IPS-20b (cell line): Measurements from ENCODE around the gene MMP2.

Experiments used
- H3K27ac ChIP-seq: one replicate; pipeline ENCODE4 v1.5.1; 2013; ENCODE audit warnings: low read length
- H3K27me3 ChIP-seq: 2 replicates; pipeline ENCODE4 v1.6.1; 2013; ENCODE audit warnings: mild to moderate bottlenecking, low read length, inconsistent platforms; ENCODE audit not compliant: insufficient read depth
- H3K36me3 ChIP-seq: 2 replicates; pipeline ENCODE4 v1.6.1; 2013; ENCODE audit warnings: low read depth, mild to moderate bottlenecking, inconsistent platforms, low read length, moderate library complexity; ENCODE audit not compliant: insufficient read depth
- H3K4me1 ChIP-seq: 2 replicates; pipeline ENCODE4 v1.6.1; 2013; ENCODE audit warnings: mild to moderate bottlenecking, control low read depth, inconsistent platforms, low read length, moderate library complexity; ENCODE audit not compliant: insufficient read depth
- H3K4me3 ChIP-seq: 2 replicates; pipeline ENCODE4 v1.5.1; 2013; ENCODE audit warnings: mild to moderate bottlenecking, low read length, inconsistent platforms
- H3K9ac ChIP-seq: 2 replicates; pipeline ENCODE4 v1.6.1; 2013; ENCODE audit warnings: low read depth, mild to moderate bottlenecking, inconsistent platforms, low read length, moderate library complexity
- H3K9me3 ChIP-seq: 2 replicates; pipeline ENCODE4 v1.6.1; 2013; ENCODE audit warnings: mild to moderate bottlenecking, low read depth, low read length, inconsistent platforms; ENCODE audit not compliant: insufficient read depth

Gene MMP2

DNA sequence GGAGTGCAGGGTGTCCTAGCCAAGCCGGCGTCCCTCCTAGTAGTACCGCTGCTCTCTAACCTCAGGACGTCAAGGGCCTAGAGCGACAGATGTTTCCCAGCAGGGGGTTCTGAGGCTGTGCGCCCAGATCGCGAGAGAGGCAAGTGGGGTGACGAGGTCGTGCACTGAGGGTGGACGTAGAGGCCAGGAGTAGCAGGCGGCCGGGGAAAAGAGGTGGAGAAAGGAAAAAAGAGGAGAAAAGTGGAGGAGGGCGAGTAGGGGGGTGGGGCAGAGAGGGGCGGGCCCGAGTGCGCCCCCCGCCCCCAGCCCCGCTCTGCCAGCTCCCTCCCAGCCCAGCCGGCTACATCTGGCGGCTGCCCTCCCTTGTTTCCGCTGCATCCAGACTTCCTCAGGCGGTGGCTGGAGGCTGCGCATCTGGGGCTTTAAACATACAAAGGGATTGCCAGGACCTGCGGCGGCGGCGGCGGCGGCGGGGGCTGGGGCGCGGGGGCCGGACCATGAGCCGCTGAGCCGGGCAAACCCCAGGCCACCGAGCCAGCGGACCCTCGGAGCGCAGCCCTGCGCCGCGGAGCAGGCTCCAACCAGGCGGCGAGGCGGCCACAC is at the start of gene MMP2:
TSS of gene MMP2 (plus strand) at position 372 of the 603 bp plus-strand sequence. CDS start 282 bp downstream, outside the sequence.
- no peak within 1 kb of the TSS for H3K27ac ChIP-seq
- peak within 1 kb of the TSS; percentile 78; the same call in 1 of the 2 replicates for H3K9ac ChIP-seq
- peaks cover 13% of the 10 kb centered on the region; the same call in 1 of the 2 replicates for H3K36me3 ChIP-seq
- peaks cover 21% of the 10 kb centered on the region; the same call in 1 of the 2 replicates for H3K4me1 ChIP-seq
- peak within 1 kb of the TSS; percentile 86 for H3K4me3 ChIP-seq
- peaks cover 61% of the 10 kb centered on the region for H3K27me3 ChIP-seq
- no peaks in the 10 kb centered on the region for H3K9me3 ChIP-seq

DNA sequence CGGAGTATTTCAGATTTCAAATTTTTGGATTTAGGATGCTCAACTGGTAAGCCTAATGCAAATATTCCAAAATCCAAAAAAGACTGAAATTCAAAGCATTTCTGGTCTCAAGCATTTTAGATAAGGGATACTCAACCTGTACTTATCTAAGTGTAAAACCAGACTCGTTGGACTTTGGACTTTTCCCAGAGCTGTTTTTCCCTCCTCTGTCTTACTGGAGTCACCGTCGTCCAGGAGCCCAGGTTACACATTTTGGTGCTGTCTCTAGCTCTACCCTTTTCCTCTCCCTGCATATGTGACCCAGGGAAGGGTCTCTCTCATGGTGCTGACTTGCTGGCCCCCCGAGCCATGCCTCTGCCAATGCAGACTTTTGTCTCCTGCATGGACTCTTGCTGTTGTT is 46.0 kb upstream of the MMP2 start:
- H3K27me3 ChIP-seq = no peaks in the 10 kb centered on the region

DNA sequence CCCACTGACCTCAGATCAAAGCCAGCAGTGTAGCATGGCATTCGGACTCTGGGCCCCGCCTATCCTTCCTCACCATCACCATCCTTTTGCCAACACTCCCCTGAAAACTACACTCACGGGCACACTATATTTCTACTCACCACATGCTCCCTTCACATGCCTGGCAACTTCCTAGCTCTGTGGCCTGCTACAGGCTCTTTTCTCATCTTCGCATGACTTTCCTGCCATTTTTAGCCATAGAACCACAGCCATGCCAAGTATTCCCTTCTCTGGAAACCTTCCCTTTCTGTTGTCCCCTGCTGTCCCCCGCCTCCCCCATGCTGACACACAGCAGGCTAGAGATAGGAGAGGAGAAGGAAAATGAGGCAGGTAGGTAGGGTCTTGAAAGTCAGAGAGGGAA is 45.5 kb upstream of the MMP2 start:
- Histone ChIP-seq H3K4me3 (no peak overlapping the region), H3K9ac (no peak overlapping the region), H3K27me3 (no peaks in the 10 kb centered on the region), H3K4me1 (no peaks in the 10 kb centered on the region), H3K36me3 (no peaks in the 10 kb centered on the region), H3K27ac (no peak overlapping the region), H3K9me3 (no peaks in the 10 kb centered on the region)

More for the DNA sequence above, 46.0 kb upstream of the MMP2 start:
- H3K9me3 ChIP-seq = no peaks in the 10 kb centered on the region
- no peak overlapping the region for H3K27ac ChIP-seq
- H3K4me1 ChIP-seq = no peaks in the 10 kb centered on the region
- no peak overlapping the region for H3K4me3 ChIP-seq
- H3K9ac ChIP-seq = no peak overlapping the region
- no peaks in the 10 kb centered on the region for H3K36me3 ChIP-seq

DNA sequence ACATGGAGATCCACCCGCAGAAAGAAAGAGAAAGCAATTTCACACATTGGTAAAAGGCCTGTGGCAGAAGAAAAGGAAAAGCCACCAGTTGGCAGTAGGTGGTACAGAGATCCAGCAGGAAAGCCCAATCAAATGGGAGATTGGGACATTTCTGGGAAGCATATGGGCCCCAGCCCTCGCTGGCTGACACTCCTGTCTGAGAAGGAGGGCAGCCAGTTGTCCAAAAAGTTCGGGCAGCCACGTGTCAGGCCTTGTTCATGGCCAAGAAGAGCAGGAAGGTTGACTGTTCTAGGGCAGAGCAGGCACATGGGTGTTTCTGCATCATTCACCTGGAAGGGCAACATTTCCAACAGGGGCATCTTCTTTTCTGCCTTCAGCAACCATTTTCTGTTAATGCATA is 45.0 kb upstream of the MMP2 start:
- no peaks in the 10 kb centered on the region for H3K4me1 ChIP-seq
- no peaks in the 10 kb centered on the region for H3K9me3 ChIP-seq
- no peaks in the 10 kb centered on the region for H3K36me3 ChIP-seq
- no peak overlapping the region for H3K4me3 ChIP-seq
- no peak overlapping the region for H3K9ac ChIP-seq
- no peak overlapping the region for H3K27ac ChIP-seq
- H3K27me3 ChIP-seq = no peaks in the 10 kb centered on the region

DNA sequence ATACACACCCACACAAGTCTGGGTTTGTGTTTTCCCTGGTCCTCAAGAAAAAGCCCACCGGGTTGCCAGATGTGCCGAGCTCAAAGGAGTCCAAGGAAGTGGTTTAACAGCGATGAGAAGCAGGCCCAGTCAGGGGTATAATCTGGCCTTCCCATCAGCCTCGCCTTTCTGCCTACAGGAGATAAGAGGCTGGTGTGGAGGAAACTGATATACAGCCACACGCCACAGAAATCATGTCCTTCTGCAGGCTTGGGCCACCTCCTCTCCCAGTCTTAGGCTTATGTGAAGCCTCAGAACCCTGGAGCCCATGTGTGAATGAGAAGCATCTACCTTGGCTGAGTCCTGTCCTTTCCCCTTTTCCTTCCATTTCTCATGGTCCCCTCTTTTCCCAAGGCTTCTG is 43.6 kb upstream of the MMP2 start:
- Histone ChIP-seq H3K36me3 (no peaks in the 10 kb centered on the region), H3K27ac (no peak overlapping the region), H3K9me3 (no peaks in the 10 kb centered on the region), H3K27me3 (no peaks in the 10 kb centered on the region), H3K4me3 (no peak overlapping the region), H3K9ac (no peak overlapping the region), H3K4me1 (no peaks in the 10 kb centered on the region)

DNA sequence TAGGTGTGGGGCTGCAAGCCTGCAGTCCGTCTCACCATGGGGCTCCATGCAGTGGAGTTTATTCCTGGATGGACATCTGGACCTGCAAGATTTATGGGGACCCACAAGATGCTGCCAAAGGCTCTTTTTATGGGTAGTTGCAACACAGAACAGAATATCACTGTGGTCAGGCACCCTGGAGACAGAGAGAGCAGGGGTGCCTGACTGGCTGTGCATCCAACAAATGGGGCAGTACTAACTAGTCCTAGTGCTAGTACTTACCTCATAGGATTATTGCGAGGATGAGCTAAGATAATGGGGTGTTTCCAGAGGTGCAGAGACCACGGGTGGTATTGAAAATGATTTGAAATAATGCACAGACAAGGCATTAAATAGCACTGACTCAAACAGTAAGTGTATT is 42.4 kb upstream of the MMP2 start:
- Histone ChIP-seq H3K4me3 (no peak overlapping the region), H3K9me3 (no peaks in the 10 kb centered on the region), H3K36me3 (no peaks in the 10 kb centered on the region), H3K9ac (no peak overlapping the region), H3K27ac (no peak overlapping the region), H3K4me1 (no peaks in the 10 kb centered on the region), H3K27me3 (no peaks in the 10 kb centered on the region)

DNA sequence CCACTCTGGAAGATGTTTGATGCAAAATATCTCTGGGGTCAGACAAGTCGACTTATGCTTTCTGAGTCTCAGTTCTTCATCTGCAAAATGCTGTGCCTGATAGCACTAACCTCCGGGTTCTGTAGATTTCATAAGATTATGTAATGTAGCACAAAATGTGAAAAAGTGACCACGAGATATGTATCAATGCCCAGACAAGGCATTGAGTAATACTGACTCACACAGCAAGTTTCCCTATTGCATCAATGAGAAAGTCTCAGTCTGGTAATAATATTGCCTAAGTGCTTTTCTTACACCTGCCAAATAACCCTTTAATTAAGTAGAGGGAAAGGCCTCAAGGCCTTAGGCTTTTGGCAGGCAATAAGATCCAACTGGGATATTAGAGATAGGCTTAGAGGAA is 41.4 kb upstream of the MMP2 start:
- no peak overlapping the region for H3K4me3 ChIP-seq
- no peaks in the 10 kb centered on the region for H3K4me1 ChIP-seq
- H3K36me3 ChIP-seq = no peaks in the 10 kb centered on the region
- H3K9me3 ChIP-seq = no peaks in the 10 kb centered on the region
- no peak overlapping the region for H3K27ac ChIP-seq
- H3K27me3 ChIP-seq = no peaks in the 10 kb centered on the region
- H3K9ac ChIP-seq = no peak overlapping the region

DNA sequence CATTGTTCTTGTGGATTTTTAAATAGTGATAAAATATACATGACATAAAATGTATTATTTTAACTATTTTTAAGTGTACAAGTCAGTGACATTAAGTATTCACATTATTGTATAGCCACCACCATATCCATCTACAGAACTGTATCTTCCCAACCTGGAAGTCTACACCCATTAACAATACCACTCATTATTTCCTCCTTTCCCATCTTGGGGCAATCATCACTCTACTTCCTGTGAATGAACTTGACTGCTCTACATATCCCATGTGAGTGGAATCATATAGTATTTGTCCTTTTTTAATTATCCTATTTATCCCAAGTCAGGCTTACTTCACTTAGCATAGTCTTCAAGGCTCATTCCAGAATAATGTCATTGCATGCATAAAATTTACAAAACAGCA is 40.7 kb upstream of the MMP2 start:
- no peaks in the 10 kb centered on the region for H3K36me3 ChIP-seq
- H3K27ac ChIP-seq = no peak overlapping the region
- no peaks in the 10 kb centered on the region for H3K27me3 ChIP-seq
- H3K4me1 ChIP-seq = no peaks in the 10 kb centered on the region
- no peak overlapping the region for H3K9ac ChIP-seq
- no peaks in the 10 kb centered on the region for H3K9me3 ChIP-seq
- no peak overlapping the region for H3K4me3 ChIP-seq

DNA sequence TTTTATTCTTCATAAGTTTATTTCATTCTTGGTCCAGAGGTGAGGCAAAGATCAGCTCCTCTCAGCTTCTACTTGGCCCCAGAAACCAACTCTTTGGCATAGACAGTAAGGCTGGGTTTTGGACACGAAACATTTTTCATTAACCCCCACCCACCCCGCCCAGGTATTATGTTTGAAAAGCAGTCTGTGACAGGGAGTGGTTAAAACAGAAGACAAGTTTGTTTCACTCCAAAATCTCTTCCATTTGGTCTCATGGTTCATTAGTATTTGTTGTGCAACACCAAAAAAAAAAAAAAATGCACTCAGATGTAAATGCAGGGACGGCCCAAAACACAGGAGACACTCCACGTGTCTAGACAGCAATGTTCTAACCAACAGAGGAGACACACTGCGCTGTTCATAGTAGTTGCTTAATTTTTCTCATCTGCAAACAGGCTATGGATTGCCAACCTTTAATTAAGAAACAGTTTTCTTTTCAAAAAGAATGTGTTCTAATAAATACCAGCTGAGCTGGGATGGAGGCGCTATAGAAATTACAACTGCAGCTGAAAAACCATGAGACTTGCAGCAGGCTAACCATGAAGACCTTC is 39.8 kb upstream of the MMP2 start:
- Histone ChIP-seq H3K4me3 (no peak overlapping the region), H3K4me1 (no peaks in the 10 kb centered on the region), H3K27me3 (no peaks in the 10 kb centered on the region), H3K27ac (no peak overlapping the region), H3K9me3 (no peaks in the 10 kb centered on the region), H3K36me3 (no peaks in the 10 kb centered on the region), H3K9ac (no peak overlapping the region)

DNA sequence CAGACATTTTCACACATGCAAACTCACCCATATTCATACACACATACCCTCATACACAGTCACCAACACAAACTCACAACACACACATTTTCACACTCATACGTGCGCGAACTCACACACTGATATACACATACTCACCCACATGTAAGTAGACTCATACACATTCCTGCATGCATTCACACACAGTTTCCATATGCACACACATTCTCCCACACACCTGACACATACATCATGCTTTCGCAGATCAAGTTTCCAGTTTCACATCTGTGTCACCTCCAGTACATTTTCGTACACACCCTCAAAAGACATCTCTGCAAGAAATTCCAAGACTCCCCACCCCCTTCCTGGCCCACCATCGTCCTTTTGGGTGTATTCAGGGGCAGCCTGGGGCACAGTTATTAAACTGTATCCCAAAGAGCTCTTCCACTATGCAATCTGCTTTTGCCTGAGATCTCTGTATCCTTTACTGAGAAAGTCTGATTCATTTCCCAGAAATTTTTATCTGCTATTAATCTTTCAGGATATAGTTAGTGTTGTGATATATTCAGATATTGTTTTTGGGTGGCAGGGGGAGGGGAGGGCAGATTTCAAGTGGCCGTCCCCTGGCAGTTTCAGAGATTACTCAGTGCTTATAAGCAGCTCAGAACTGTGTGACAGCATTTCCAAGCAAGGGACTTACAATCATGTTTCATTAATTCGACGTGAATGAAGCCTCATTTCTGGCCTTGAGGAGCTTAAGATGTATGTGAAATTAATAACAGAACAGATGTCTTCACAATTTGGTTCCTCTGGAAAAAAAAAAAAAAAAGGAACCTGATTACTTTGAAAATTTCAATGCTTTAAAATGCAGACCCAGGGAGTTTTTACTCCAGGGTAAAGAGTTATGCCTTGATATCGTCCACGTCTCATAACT is 35.3 kb upstream of the MMP2 start:
- H3K27ac ChIP-seq = no peak overlapping the region
- H3K9me3 ChIP-seq = no peaks in the 10 kb centered on the region
- no peak overlapping the region for H3K9ac ChIP-seq
- H3K27me3 ChIP-seq = no peaks in the 10 kb centered on the region
- H3K4me3 ChIP-seq = no peak overlapping the region
- H3K4me1 ChIP-seq = no peaks in the 10 kb centered on the region
- H3K36me3 ChIP-seq = no peaks in the 10 kb centered on the region

DNA sequence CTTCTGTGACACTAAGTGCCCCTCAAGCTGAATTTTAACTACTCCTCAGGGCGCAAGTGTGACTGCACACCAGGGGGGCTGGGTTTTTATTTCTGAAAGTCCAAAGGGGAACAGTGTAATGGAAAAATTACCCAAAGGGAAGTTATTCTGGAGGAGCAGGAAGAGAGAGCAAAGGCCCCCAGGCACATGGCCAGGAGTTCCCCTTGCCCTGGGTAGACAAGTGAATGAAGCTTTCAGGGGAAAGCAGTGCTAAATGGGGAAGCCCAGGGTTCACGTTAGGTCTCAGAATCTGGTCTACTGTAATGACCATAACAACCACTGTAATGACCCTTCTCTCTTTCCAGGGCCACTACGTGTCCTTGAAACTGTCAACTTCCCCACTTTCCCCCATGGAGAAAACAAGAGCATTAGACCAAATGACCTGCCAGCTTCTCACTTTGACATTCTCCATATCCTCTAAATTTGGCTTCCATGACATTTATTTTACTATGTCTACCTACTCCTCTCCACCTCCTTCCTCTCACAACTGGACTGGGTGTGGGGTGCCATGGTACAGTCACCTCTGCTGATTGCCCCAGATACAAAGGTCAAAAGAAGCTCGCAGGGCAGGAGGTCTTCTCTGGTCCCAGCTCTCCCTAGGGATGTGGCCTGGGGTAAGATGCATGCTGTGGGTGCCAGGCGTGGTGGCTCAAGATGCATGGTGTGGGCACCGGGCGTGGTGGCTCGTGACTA is 34.1 kb upstream of the MMP2 start:
- Histone ChIP-seq H3K27ac (no peak overlapping the region), H3K9me3 (no peaks in the 10 kb centered on the region), H3K9ac (no peak overlapping the region), H3K4me3 (no peak overlapping the region), H3K27me3 (no peaks in the 10 kb centered on the region), H3K4me1 (no peaks in the 10 kb centered on the region), H3K36me3 (no peaks in the 10 kb centered on the region)
